Measurements from ENCODE around the gene ULK1. TPM values are rescaled to one million over a fixed set of nuclear protein-coding genes. Genes with fewer than 3 reads are reported as not detected.
"Not testable (repeated sequence)": the region's sequence is repeated elsewhere in the genome, so short reads cannot be mapped to it uniquely, and the experiment has no call there.

ULK1 gene
- total RNA-seq, 1 experiment from 2014 or later = 67.8 TPM

DNA sequence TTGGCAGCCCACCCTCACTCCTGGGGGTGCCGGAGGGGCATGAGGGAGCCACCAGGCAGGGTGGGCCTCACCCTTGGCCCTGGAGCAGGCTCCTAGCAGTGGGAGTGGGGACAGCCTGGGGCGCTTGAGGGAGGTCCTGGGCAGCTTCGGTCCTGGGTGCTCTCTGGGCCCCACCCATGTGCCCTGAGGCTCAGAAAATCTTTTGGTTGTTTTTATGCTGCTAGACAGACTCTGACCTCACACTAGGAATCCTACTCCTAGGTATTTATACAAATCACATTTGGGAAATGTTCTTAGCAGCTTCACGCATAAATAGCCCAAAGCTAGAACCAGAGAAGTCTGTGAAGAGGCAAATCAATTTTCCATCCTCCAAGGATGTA lies 10.9 kb upstream of the ULK1 start:
- ATAC-seq (no peak), DNase-seq (ENCODE audit: low spot score) (no peak)
- peaks cover 27% of the 10 kb centered on the region for H3K4me1 Mint-ChIP-seq
- H3K9me3 Mint-ChIP-seq = peaks cover 14% of the 10 kb centered on the region
- CTCF ChIA-PET = interaction anchor here (0.9 to 1.4 kb wide), 4 partner anchors 11 to 32 kb away, joined by 3 read pairs; no protein-coding TSS in a partner anchor
- peaks cover 8% of the 10 kb centered on the region for H3K36me3 Mint-ChIP-seq
- H3K27ac Mint-ChIP-seq = no peak overlapping the region
- H3K4me3 Mint-ChIP-seq = no peak overlapping the region
- no peak for TF ChIP-seq EMX1 (CRISPR knock-in tag; IDR thresholded peaks at IDR 0.05)
- no peak for TF ChIP-seq E2F1 (CRISPR knock-in tag; IDR thresholded peaks at IDR 0.05)
- no peak for TF ChIP-seq AFF4 (CRISPR knock-in tag; IDR thresholded peaks at IDR 0.05; ENCODE audit: borderline replicate concordance)
- no peak for TF ChIP-seq ZNF263 (CRISPR knock-in tag; IDR thresholded peaks at IDR 0.05; ENCODE audit: low read depth)
- TF ChIP-seq, protein P1, sequence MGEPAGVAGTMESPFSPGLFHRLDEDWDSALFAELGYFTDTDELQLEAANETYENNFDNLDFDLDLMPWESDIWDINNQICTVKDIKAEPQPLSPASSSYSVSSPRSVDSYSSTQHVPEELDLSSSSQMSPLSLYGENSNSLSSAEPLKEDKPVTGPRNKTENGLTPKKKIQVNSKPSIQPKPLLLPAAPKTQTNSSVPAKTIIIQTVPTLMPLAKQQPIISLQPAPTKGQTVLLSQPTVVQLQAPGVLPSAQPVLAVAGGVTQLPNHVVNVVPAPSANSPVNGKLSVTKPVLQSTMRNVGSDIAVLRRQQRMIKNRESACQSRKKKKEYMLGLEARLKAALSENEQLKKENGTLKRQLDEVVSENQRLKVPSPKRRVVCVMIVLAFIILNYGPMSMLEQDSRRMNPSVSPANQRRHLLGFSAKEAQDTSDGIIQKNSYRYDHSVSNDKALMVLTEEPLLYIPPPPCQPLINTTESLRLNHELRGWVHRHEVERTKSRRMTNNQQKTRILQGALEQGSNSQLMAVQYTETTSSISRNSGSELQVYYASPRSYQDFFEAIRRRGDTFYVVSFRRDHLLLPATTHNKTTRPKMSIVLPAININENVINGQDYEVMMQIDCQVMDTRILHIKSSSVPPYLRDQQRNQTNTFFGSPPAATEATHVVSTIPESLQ (CRISPR knock-in tag; IDR thresholded peaks at IDR 0.05) = no peak
- TF ChIP-seq, protein P2, sequence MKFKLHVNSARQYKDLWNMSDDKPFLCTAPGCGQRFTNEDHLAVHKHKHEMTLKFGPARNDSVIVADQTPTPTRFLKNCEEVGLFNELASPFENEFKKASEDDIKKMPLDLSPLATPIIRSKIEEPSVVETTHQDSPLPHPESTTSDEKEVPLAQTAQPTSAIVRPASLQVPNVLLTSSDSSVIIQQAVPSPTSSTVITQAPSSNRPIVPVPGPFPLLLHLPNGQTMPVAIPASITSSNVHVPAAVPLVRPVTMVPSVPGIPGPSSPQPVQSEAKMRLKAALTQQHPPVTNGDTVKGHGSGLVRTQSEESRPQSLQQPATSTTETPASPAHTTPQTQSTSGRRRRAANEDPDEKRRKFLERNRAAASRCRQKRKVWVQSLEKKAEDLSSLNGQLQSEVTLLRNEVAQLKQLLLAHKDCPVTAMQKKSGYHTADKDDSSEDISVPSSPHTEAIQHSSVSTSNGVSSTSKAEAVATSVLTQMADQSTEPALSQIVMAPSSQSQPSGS (CRISPR knock-in tag; IDR thresholded peaks at IDR 0.05; ENCODE audit: borderline replicate concordance, low read depth) = no peak
- TF ChIP-seq, protein P3, sequence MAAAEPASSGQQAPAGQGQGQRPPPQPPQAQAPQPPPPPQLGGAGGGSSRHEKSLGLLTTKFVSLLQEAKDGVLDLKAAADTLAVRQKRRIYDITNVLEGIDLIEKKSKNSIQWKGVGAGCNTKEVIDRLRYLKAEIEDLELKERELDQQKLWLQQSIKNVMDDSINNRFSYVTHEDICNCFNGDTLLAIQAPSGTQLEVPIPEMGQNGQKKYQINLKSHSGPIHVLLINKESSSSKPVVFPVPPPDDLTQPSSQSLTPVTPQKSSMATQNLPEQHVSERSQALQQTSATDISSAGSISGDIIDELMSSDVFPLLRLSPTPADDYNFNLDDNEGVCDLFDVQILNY (CRISPR knock-in tag; IDR thresholded peaks at IDR 0.05) = no peak
- TF ChIP-seq, protein P4, sequence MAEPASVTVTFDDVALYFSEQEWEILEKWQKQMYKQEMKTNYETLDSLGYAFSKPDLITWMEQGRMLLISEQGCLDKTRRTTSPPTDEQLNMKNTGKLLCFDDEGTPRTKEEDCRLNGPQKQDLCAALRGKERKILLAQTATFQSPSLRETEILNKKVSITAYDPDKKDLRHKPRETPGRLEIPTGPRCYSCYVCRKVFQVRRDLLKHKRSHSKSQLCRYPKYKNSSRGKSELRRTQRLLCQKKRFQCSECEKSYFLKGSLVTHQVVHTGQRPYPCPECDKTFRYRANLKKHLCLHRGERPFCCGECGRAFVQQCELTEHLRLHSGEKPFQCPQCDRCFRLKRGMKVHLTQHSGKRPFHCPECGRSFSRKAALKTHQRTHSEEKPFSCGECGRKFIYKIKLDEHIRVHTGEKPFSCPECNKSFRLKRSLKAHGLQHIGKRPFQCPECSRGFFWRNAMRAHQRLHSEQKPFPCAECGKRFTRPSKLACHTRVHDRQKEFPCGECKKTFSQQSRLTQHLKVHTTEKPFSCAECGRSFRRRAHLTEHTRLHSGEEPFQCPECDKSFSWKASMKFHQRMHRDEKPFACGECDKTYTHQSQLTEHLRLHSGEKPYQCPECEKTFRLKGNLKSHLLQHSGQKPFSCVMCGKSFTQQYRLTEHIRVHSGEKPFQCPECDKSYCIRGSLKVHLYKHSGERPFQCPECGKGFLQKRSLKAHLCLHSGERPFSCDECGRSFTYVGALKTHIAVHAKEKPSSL (CRISPR knock-in tag; conservative IDR thresholded peaks at IDR 0.05) = no peak
- TF ChIP-seq JAZF1 (CRISPR knock-in tag; IDR thresholded peaks at IDR 0.05) = no peak
- TF ChIP-seq ZNF317 (CRISPR knock-in tag; IDR thresholded peaks at IDR 0.05; ENCODE audit: borderline replicate concordance, low read depth) = no peak
- no peak for TF ChIP-seq ZNF671 (CRISPR knock-in tag; IDR thresholded peaks at IDR 0.05)
- TF ChIP-seq, protein P5, sequence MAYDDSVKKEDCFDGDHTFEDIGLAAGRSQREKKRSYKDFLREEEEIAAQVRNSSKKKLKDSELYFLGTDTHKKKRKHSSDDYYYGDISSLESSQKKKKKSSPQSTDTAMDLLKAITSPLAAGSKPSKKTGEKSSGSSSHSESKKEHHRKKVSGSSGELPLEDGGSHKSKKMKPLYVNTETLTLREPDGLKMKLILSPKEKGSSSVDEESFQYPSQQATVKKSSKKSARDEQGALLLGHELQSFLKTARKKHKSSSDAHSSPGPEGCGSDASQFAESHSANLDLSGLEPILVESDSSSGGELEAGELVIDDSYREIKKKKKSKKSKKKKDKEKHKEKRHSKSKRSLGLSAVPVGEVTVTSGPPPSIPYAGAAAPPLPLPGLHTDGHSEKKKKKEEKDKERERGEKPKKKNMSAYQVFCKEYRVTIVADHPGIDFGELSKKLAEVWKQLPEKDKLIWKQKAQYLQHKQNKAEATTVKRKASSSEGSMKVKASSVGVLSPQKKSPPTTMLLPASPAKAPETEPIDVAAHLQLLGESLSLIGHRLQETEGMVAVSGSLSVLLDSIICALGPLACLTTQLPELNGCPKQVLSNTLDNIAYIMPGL (CRISPR knock-in tag; IDR thresholded peaks at IDR 0.05) = no peak
- peaks cover 14% of the 10 kb centered on the region; the same call in 1 of the 2 replicates for H3K27me3 Mint-ChIP-seq (ENCODE audit: low read depth)
- POLR2A ChIA-PET = no interaction called here

- ATAC-seq; H3K36me3 Mint-ChIP-seq; H3K4me3 Mint-ChIP-seq; CTCF ChIA-PET; POLR2A ChIA-PET; DNase-seq (ENCODE audit: low spot score); H3K27ac Mint-ChIP-seq: not testable (repeated sequence)
- Mint-ChIP-seq H3K9me3 (peaks cover 14% of the 10 kb centered on the region), H3K27me3 (ENCODE audit: low read depth) (peaks cover 26% of the 10 kb centered on the region; the same call in 1 of the 2 replicates), H3K4me1 (peaks cover 22% of the 10 kb centered on the region)
These were observed 9.3 kb upstream of the ULK1 start for GRCh38 chr12:131885076-131885475.
